Stomach (tissue), 4 donors: ENCODE data around the gene CASKIN2.

Source experiments
- CTCF ChIP-seq, 7 experiments: fragments of 450-650 bp in 4 of 7; fragments of 200-600 bp in 3 of 7; sonication (generic) in 3 of 7; IDR thresholded peaks; one replicate each; pipeline ENCODE4 v1.5.1; 2016 to 2019; ENCODE audit warnings: antibody characterized with exemption in 7 of 7, control low read depth in 2 of 7, mild to moderate bottlenecking in 1 of 7
- EP300 ChIP-seq: sonication (generic); formaldehyde crosslinking; IDR thresholded peaks from one replicate; pipeline ENCODE4 v1.6.1; 2017; ENCODE audit warnings: antibody characterized with exemption
- POLR2AphosphoS5 ChIP-seq, 3 donors: sonication (generic); formaldehyde crosslinking; IDR thresholded peaks; one replicate each; pipeline ENCODE4 v1.6.1; 2016; ENCODE audit warnings: antibody characterized with exemption in 3 of 3

DNA sequence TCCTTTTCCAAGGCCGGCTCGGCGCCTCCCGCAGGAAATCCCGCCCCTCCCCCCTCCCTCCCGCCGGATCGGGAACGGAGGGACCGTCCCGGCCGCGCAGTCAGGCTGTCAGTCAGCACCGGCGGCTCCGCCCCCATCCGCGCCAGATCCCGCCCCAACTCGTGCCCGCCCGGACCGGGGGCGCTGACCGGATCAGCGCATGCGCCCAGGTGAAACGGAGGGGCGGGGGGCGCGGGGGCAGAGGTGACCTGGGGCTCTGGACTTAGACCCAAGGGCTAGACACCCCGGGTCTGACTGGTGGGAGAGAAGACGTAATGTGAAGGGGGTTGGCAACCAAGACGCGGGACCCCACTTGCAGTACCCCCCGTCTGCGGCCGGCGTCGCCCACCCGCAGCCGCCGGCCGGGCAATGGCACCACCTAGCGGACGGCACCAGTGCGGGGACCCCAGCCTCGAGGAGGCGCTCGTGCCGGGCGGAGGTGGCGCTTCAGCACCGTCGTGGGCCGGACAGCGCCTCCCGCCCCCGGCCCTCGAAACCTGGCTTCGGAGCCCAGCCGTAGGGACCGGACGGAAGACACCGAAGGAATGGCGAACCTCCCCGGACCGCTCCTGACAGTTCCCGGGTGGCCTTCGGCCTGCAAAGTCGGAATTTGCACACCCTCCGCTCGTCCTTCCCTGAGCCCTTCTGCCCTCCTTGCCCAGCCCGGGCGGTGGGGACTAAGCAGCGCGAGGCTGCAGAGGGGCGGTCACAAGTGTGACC is at the start of gene CASKIN2:
- TF ChIP-seq CTCF (IDR thresholded peaks at IDR 0.05): peak in 6 of 7 experiments; percentile 23 to 97 (median 94)
- peak in 2 of 3 donors; percentile 34 to 75 for TF ChIP-seq POLR2AphosphoS5 (IDR thresholded peaks at IDR 0.05)
- TF ChIP-seq EP300: no peak
